IMR-90 (cell line): ENCODE results near the gene SPTB. TPM values are rescaled to one million over a fixed set of nuclear protein-coding genes. Genes with fewer than 3 reads are reported as not detected.

Experiments
- ATAC-seq: fragments of 200-7000 bp; cut with Tn5 transposase; 2 replicates; pipeline ENCODE4 v1.9.1; 2020; ENCODE audit warnings: low read depth, mild to moderate bottlenecking, moderate library complexity
- BruUV-seq: library from RNA; stranded (reverse); fragments of 400-500 nt; replicated peaks from 2 replicates; lab custom pipeline; 2021; lab: Mats Ljungman, UMichigan
- CTCF ChIA-PET: fragments of 300-600 bp; formaldehyde crosslinking; extraction: SDS; loops from one replicate; lab custom pipeline; 2021; ENCODE audit warnings: antibody characterized with exemption; lab: Yijun Ruan, JAX
- POLR2A ChIA-PET: fragments of 300-600 bp; sonication (Branson Sonifier 250); formaldehyde crosslinking; loops from one replicate; lab custom pipeline; 2022; ENCODE audit warnings: antibody characterized with exemption; ENCODE audit not compliant: unreplicated experiment; lab: Charles Lee
- DNase-seq: peaks from one replicate; pipeline ENCODE4 v3.0.0; 2013
- H2AFZ ChIP-seq: replicated peaks from 2 replicates; pipeline ENCODE3; 2013; ENCODE audit warnings: low read length, mild to moderate bottlenecking; ENCODE audit not compliant: poor library complexity
- H2AK5ac ChIP-seq: 2 replicates; pipeline ENCODE4 v1.6.1; 2013; ENCODE audit warnings: low read depth, low read length, inconsistent platforms
- H2AK9ac ChIP-seq: replicated peaks from 2 replicates; pipeline ENCODE3; 2013; ENCODE audit warnings: mild to moderate bottlenecking, low read depth, low read length, moderate library complexity; ENCODE audit not compliant: poor library complexity
- H2BK120ac ChIP-seq: 2 replicates; pipeline ENCODE4 v1.6.1; 2013; ENCODE audit warnings: low read depth, low read length, inconsistent platforms
- H2BK15ac ChIP-seq: 3 replicates; pipeline ENCODE4 v1.6.1; 2013; ENCODE audit warnings: low read depth, low read length, inconsistent platforms
- H2BK20ac ChIP-seq: 2 replicates; pipeline ENCODE4 v1.6.1; 2013; ENCODE audit warnings: low read depth, mild to moderate bottlenecking, inconsistent platforms, low read length, moderate library complexity
- H2BK5ac ChIP-seq: 2 replicates; pipeline ENCODE4 v1.6.1; 2013; ENCODE audit warnings: mild to moderate bottlenecking, low read depth, low read length, inconsistent platforms; ENCODE audit not compliant: poor library complexity, severe bottlenecking
- H3K14ac ChIP-seq: replicated peaks from 2 replicates; pipeline ENCODE4 v1.6.1; 2013; ENCODE audit warnings: low read depth, low read length, inconsistent platforms
- H3K18ac ChIP-seq: 2 replicates; pipeline ENCODE4 v1.6.1; 2013; ENCODE audit warnings: low read depth, low read length, control low read depth
- H3K23ac ChIP-seq: 2 replicates; pipeline ENCODE4 v1.6.1; 2013; ENCODE audit warnings: low read depth, low read length, inconsistent platforms
- H3K27ac ChIP-seq: 2 replicates; pipeline ENCODE4 v1.5.1; 2013; ENCODE audit warnings: mild to moderate bottlenecking, control low read depth, low read length; ENCODE audit not compliant: insufficient read depth
- H3K27me3 ChIP-seq: 2 replicates; pipeline ENCODE4 v1.6.1; 2013; ENCODE audit warnings: low read length; ENCODE audit not compliant: control insufficient read depth, insufficient read depth
- H3K36me3 ChIP-seq: 2 replicates; pipeline ENCODE4 v1.6.1; 2013; ENCODE audit warnings: low read length, mixed read lengths; ENCODE audit not compliant: control insufficient read depth, insufficient read depth
- H3K4ac ChIP-seq: 2 replicates; pipeline ENCODE4 v1.6.1; 2013; ENCODE audit warnings: low read depth, low read length, inconsistent platforms
- H3K4me1 ChIP-seq: 2 replicates; pipeline ENCODE4 v1.6.1; 2013; ENCODE audit warnings: low read length, mixed read lengths; ENCODE audit not compliant: control insufficient read depth, insufficient read depth
- H3K4me2 ChIP-seq: 2 replicates; pipeline ENCODE4 v1.6.1; 2013; ENCODE audit warnings: low read depth, mild to moderate bottlenecking, control low read depth, low read length, moderate library complexity
- H3K4me3 ChIP-seq: 2 replicates; pipeline ENCODE4 v1.5.1; 2013; ENCODE audit warnings: low read depth, mild to moderate bottlenecking, control low read depth, low read length, moderate library complexity; ENCODE audit not compliant: insufficient read depth
- H3K56ac ChIP-seq: 2 replicates; pipeline ENCODE4 v1.6.1; 2013; ENCODE audit warnings: low read length, inconsistent platforms; ENCODE audit not compliant: insufficient read depth; ENCODE audit errors: extremely low read depth
- H3K79me1 ChIP-seq, 2 experiments: 2 replicates each; pipeline ENCODE4 v1.6.1; 2013; ENCODE audit warnings: low read length in 2 of 2, inconsistent platforms in 1 of 2, low read depth in 1 of 2
- H3K9ac ChIP-seq: 2 replicates; pipeline ENCODE4 v1.6.1; 2013; ENCODE audit warnings: low read depth, low read length, control low read depth
- H3K9me1 ChIP-seq: 2 replicates; pipeline ENCODE4 v1.6.1; 2013; ENCODE audit warnings: low read length, inconsistent platforms; ENCODE audit not compliant: insufficient read depth
- H3K9me3 ChIP-seq: 2 replicates; pipeline ENCODE4 v1.6.1; 2013; ENCODE audit warnings: low read length; ENCODE audit not compliant: control insufficient read depth, insufficient read depth
- H4K20me1 ChIP-seq: 2 replicates; pipeline ENCODE4 v1.6.1; 2013; ENCODE audit warnings: low read length, inconsistent platforms; ENCODE audit not compliant: insufficient read depth
- H4K5ac ChIP-seq: 2 replicates; pipeline ENCODE4 v1.6.1; 2013; ENCODE audit warnings: mild to moderate bottlenecking, low read depth, low read length, control low read depth
- H4K8ac ChIP-seq, 2 experiments: 2 replicates each; pipeline ENCODE4 v1.6.1; 2013; ENCODE audit warnings: low read depth in 2 of 2, low read length in 2 of 2, control low read depth in 1 of 2, inconsistent platforms in 1 of 2
- H4K91ac ChIP-seq: 2 replicates; pipeline ENCODE4 v1.6.1; 2013; ENCODE audit warnings: low read depth, low read length, inconsistent platforms; ENCODE audit not compliant: insufficient read depth
- CEBPB ChIP-seq: IDR thresholded peaks from 2 replicates; pipeline ENCODE4 v1.6.1; 2012; ENCODE audit warnings: low read depth, low read length, improper control_type of control experiment
- FOS ChIP-seq: fragments of 150-350 bp; IDR thresholded peaks from 2 replicates; pipeline ENCODE4 v1.6.1; 2016; ENCODE audit warnings: low read depth, low read length
- MAFK ChIP-seq: IDR thresholded peaks from 2 replicates; pipeline ENCODE4 v1.6.1; 2012; ENCODE audit warnings: low read depth, low read length, improper control_type of control experiment
- NFE2L2 ChIP-seq: fragments of 150-350 bp; IDR thresholded peaks from 2 replicates; pipeline ENCODE4 v1.6.1; 2016; ENCODE audit warnings: low read depth, mild to moderate bottlenecking, low read length
- WGBS, 2 experiments: methylation state at CpG; one replicate each; pipeline versions ENCODE4 v1.1.5 to v1.1.7; 2013; ENCODE audit warnings: missing lambda C conversion rate in 2 of 2; ENCODE audit not compliant: insufficient read length in 1 of 2; ENCODE audit errors: extremely low coverage in 2 of 2; 5-methylcytosine and 5-hydroxymethylcytosine counted together
- dilution Hi-C: fragments of 300-500 bp; cut with HindIII; formaldehyde crosslinking; loops from one replicate; pipeline ENCODE4 v1.14.3; 2018; ENCODE audit warnings: low sequenced_read_pairs; ENCODE audit not compliant: unreplicated experiment
- in situ Hi-C: fragments of 300-500 bp; cut with MboI; formaldehyde crosslinking; loops from 3 replicates; pipeline ENCODE4 v1.14.3; 2019; ENCODE audit warnings: low sequenced_read_pairs, inconsistent platforms, mixed read lengths
- intact Hi-C: fragments of 100-400 bp; cut with micrococcal nuclease; formaldehyde crosslinking; loops from 2 replicates; pipeline ENCODE4 v1.10.0; 2022
- polyA plus RNA-seq, 3 experiments: library from polyadenylated mRNA; depleted of rRNA; stranded (reverse); fragments of >200 nt; gene quantifications; 2 replicates each; pipeline ENCODE4 v1.2.3, GENCODE V29; 2012; ENCODE audit warnings: low replicate concordance in 1 of 3
- total RNA-seq: library from RNA; depleted of rRNA; stranded (reverse); fragments of >200 nt; gene quantifications from 2 replicates; pipeline ENCODE4 v1.2.3, GENCODE V29; 2012

Gene SPTB
- total and polyA plus RNA-seq, 2 of the 4 experiments (the other 2 are of a cell fraction): under 0.01 to 0.07 TPM

GRCh38 chr14:64790478-64790877 is 89.2 kb downstream of the SPTB start:
- ChIA-PET POLR2A (no interaction called here), CTCF (interaction anchor here (1.7 kb wide), 1 partner anchor 10 kb away, joined by 6 read pairs; no protein-coding TSS in a partner anchor)
- no peak overlapping the region for H3K18ac ChIP-seq
- no peak for DNase-seq
- peaks cover 9% of the 10 kb centered on the region for H3K4me1 ChIP-seq
- H3K36me3 ChIP-seq: no peaks in the 10 kb centered on the region
- H3K27ac ChIP-seq: no peak overlapping the region
- H3K14ac ChIP-seq: no peak overlapping the region
- H2BK15ac ChIP-seq: no peak overlapping the region
- H3K4me2 ChIP-seq: no peak overlapping the region
- H3K9me3 ChIP-seq: no peaks in the 10 kb centered on the region
- BruUV-seq: no TSS peak
- dilution Hi-C loops (no loop called here), intact Hi-C loops (no loop called here), in situ Hi-C loops (no loop called here)
- no peak overlapping the region for H2AK9ac ChIP-seq
- WGBS, 2 experiments: 100% methylated on average over 1 of the region's 6 CpGs; no CpG with 5 or more reads in 1 of the 2 experiments
- H4K8ac ChIP-seq: no peak overlapping the region
- H3K4me3 ChIP-seq: no peak overlapping the region
- no peak overlapping the region for H3K56ac ChIP-seq
- no peak for TF ChIP-seq FOS
- no peak for TF ChIP-seq MAFK
- no peak for TF ChIP-seq NFE2L2
- TF ChIP-seq CEBPB: no peak
- no peak overlapping the region for H2AK5ac ChIP-seq
- H4K91ac ChIP-seq: peak overlapping the region; percentile 13; the same call in 1 of the 2 replicates
- H2BK20ac ChIP-seq: no peak overlapping the region
- no peak for ATAC-seq
- H2BK120ac ChIP-seq: no peak overlapping the region
- H3K27me3 ChIP-seq: peaks cover 13% of the 10 kb centered on the region
- no peaks in the 10 kb centered on the region for H4K20me1 ChIP-seq
- H3K9me1 ChIP-seq: no peaks in the 10 kb centered on the region
- H4K5ac ChIP-seq: no peak overlapping the region
- no peak overlapping the region for H2BK5ac ChIP-seq
- H2AFZ ChIP-seq: peak overlapping the region; percentile 24
- H3K9ac ChIP-seq: no peak overlapping the region
- no peaks in the 10 kb centered on the region for H3K79me1 ChIP-seq
- H3K4ac ChIP-seq: no peak overlapping the region
- no peak overlapping the region for H3K23ac ChIP-seq
